GM19468 (cell line): ENCODE measurements around the gene GRIK4.
"Not testable (repeated sequence)": the region's sequence is repeated elsewhere in the genome, so short reads cannot be mapped to it uniquely, and the experiment has no call there.

Source experiments
- ATAC-seq: cut with Tn5 transposase; IDR thresholded peaks from one replicate; pipeline ENCODE4 v1.9.1; 2021; ENCODE audit warnings: mild to moderate bottlenecking, moderate library complexity, moderate number of reproducible peaks; ENCODE audit not compliant: unreplicated experiment; ENCODE audit errors: extremely low read depth

The GRIK4 gene

GRCh38 chr11:120994091-120994859 is 482.7 kb downstream of the GRIK4 start:
- ATAC-seq, result no peak

- ATAC-seq, result no peak
These were observed 483.6 kb downstream of the GRIK4 start for GRCh38 chr11:120995184-120995583.

- no peak for ATAC-seq
These were observed 485.4 kb downstream of the GRIK4 start for GRCh38 chr11:120996973-120997372.

- ATAC-seq, result no peak
These were observed 487.0 kb downstream of the GRIK4 start for GRCh38 chr11:120998581-120998980.

GRCh38 chr11:121004206-121004840 is 492.8 kb downstream of the GRIK4 start:
- no peak for ATAC-seq

- no peak for ATAC-seq
These were observed 495.4 kb downstream of the GRIK4 start for GRCh38 chr11:121006922-121007321.

GRCh38 chr11:121008551-121008950 is 497.0 kb downstream of the GRIK4 start:
- ATAC-seq, result no peak

GRCh38 chr11:121012091-121012490 is 500.5 kb downstream of the GRIK4 start:
- ATAC-seq, result no peak

GRCh38 chr11:121018746-121019145 is 507.2 kb downstream of the GRIK4 start:
- no peak for ATAC-seq

GRCh38 chr11:121021718-121022117 is 510.2 kb downstream of the GRIK4 start:
- not testable (repeated sequence) for ATAC-seq

GRCh38 chr11:121023848-121024751 is 512.6 kb downstream of the GRIK4 start, which contains the start of gene TBCEL:
Gene TBCEL (plus strand): TSS chr11:121024102. CDS start chr11:121045691, 21,589 bp downstream.
- peak; percentile 90 for ATAC-seq

GRCh38 chr11:121024989-121025388 is 513.4 kb downstream of the GRIK4 start:
- ATAC-seq, result no peak

- no peak for ATAC-seq
These were observed 517.6 kb downstream of the GRIK4 start for GRCh38 chr11:121029153-121029552.

- ATAC-seq, result no peak
These were observed 518.4 kb downstream of the GRIK4 start for GRCh38 chr11:121029813-121030445.

- no peak for ATAC-seq
These were observed 519.6 kb downstream of the GRIK4 start for GRCh38 chr11:121031167-121031566.

- not testable (repeated sequence) for ATAC-seq
These were observed 520.1 kb downstream of the GRIK4 start for GRCh38 chr11:121031648-121032047.

- ATAC-seq, result no peak
These were observed 521.0 kb downstream of the GRIK4 start for GRCh38 chr11:121032546-121032945.

GRCh38 chr11:121033635-121034034 is 522.1 kb downstream of the GRIK4 start:
- ATAC-seq, result no peak

GRCh38 chr11:121035169-121035755 is 523.7 kb downstream of the GRIK4 start:
- no peak for ATAC-seq

GRCh38 chr11:121035780-121036179 is 524.2 kb downstream of the GRIK4 start:
- ATAC-seq, result no peak
